Measurements from ENCODE around the gene IFT25.

IFT25 gene

GRCh38 chr1:53948291-53948690 lies 2.8 kb upstream of the IFT25 start:
- ChIA-PET CTCF (interaction anchor here (0.6 to 5.7 kb wide), 11 partner anchors 8 to 355 kb away, joined by 3 to 56 read pairs (median 6); no protein-coding TSS in a partner anchor), POLR2A (interaction anchor here (0.6 to 0.7 kb wide), 2 partner anchors 11 to 66 kb away, joined by 3 read pairs; no protein-coding TSS in a partner anchor)
- Histone ChIP-seq H3K4me1 (ENCODE audit: control insufficient read depth, insufficient read depth, low read length) (peaks cover 5% of the 10 kb centered on the region; the same call in 1 of the 2 replicates), H3K27ac (ENCODE audit: extremely low read depth, low read depth, low read length) (no peak overlapping the region), H3K9me3 (ENCODE audit: control insufficient read depth, insufficient read depth, low read depth, low read length) (no peaks in the 10 kb centered on the region), H3K36me3 (ENCODE audit: control insufficient read depth in 2 of 2, insufficient read depth in 1 of 2, low read length in 2 of 2) (peaks cover 5 to 50% of the 10 kb centered on the region in 2 experiments), H3K4me3 (ENCODE audit: low read depth, low read length) (no peak overlapping the region)
- no peak for TF ChIP-seq ZFP69B (tag by site-specific recombination; IDR thresholded peaks at IDR 0.05)
- TF ChIP-seq ZNF324 (tag by site-specific recombination; IDR thresholded peaks at IDR 0.05) = no peak
- TF ChIP-seq ZNF10 (tag by site-specific recombination; IDR thresholded peaks at IDR 0.05) = no peak
- no peak for TF ChIP-seq ZNF221 (tag by site-specific recombination; IDR thresholded peaks at IDR 0.05; ENCODE audit: borderline replicate concordance)
- no peak for TF ChIP-seq REST (tag by site-specific recombination; IDR thresholded peaks at IDR 0.05)
- TF ChIP-seq RBAK (tag by site-specific recombination; IDR thresholded peaks at IDR 0.05) = no peak
- TF ChIP-seq ZNF48 (tag by site-specific recombination; IDR thresholded peaks at IDR 0.05) = no peak
- TF ChIP-seq GLIS2 (tag by site-specific recombination; IDR thresholded peaks at IDR 0.05) = no peak
- TF ChIP-seq ZNF24 (tag by site-specific recombination; IDR thresholded peaks at IDR 0.05) = no peak
- no peak for TF ChIP-seq KLF7 (tag by site-specific recombination; IDR thresholded peaks at IDR 0.05; ENCODE audit: borderline replicate concordance)
- TF ChIP-seq TRIM28 (IDR thresholded peaks at IDR 0.05; ENCODE audit: borderline replicate concordance, low read length) = no peak
- no peak for TF ChIP-seq ZNF777 (tag by site-specific recombination; IDR thresholded peaks at IDR 0.05; ENCODE audit: borderline replicate concordance)
- TF ChIP-seq ZNF791 (tag by site-specific recombination; IDR thresholded peaks at IDR 0.05) = no peak
- no peak for TF ChIP-seq KLF1 (tag by site-specific recombination; IDR thresholded peaks at IDR 0.05)

DNA sequence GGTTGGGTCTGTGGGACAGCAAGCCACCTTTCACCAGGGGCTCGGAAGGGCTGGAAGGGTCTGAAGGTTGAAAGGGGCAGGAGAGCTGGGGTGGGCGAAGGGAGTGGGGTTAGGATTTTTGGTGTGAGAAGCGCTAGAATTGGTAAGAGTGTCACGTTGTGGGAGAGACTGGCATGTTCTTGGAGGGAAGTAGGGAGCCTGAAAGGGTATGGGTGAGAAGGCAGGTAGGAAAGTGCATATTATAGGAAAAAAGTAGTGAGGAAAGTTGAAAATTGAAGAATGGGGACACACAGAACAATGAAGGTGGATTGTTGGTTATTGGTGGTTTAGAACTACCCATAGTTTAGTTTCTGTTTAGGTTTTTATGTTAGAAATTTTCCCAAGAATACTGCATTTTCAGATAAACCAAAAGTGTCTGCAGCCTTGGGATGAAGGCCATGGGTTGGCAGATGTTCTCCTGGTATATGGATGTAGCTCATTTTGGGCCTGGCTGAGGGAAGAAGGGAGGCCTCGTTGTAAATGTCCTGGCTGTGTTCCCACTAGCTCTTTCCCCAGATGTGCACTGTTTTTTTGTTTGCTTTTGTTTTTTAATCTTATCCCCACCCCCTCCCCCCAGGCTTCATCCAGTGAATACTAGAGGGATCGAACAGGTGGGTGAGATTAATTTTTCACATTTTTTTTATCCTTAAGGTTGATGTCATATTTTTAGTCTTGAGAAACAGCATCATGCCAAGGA lies 1.8 kb upstream of the IFT25 start:
- H3K4me3 ChIP-seq (ENCODE audit: low read depth, low read length) = peak overlapping the region; percentile 98
- H3K4me1 ChIP-seq (ENCODE audit: control insufficient read depth, insufficient read depth, low read length) = peaks cover 5% of the 10 kb centered on the region; the same call in 1 of the 2 replicates
- H3K36me3 ChIP-seq (ENCODE audit: control insufficient read depth in 2 of 2, insufficient read depth in 1 of 2, low read length in 2 of 2) = peaks cover 0 to 45% of the 10 kb centered on the region in 2 experiments; a peak in 2 of 3 replicates
- no peak overlapping the region; the same call in 1 of the 2 replicates for H3K27ac ChIP-seq (ENCODE audit: extremely low read depth, low read depth, low read length)
- ChIA-PET CTCF (interaction anchor here (0.6 to 5.7 kb wide), 14 partner anchors 9 to 354 kb away, joined by 3 to 56 read pairs (median 6); no protein-coding TSS in a partner anchor), POLR2A (interaction anchor here (0.6 kb wide), 1 partner anchor 8 kb away, joined by 5 read pairs; no protein-coding TSS in a partner anchor)
- no peaks in the 10 kb centered on the region for H3K9me3 ChIP-seq (ENCODE audit: control insufficient read depth, insufficient read depth, low read depth, low read length)
- peak; percentile 77 for TF ChIP-seq SCRT2 (tag by site-specific recombination; IDR thresholded peaks at IDR 0.05)
- no peak for TF ChIP-seq ZNF585B (tag by site-specific recombination; IDR thresholded peaks at IDR 0.05)
- no peak for TF ChIP-seq ZNF24 (tag by site-specific recombination; IDR thresholded peaks at IDR 0.05)
- TF ChIP-seq ZBTB44 (tag by site-specific recombination; IDR thresholded peaks at IDR 0.05) = no peak
- no peak for TF ChIP-seq SCRT1 (tag by site-specific recombination; IDR thresholded peaks at IDR 0.05; ENCODE audit: borderline replicate concordance)
- TF ChIP-seq ZNF366 (tag by site-specific recombination; conservative IDR thresholded peaks at IDR 0.05) = peak; percentile 36; the same call in 1 of the 2 replicates
- TF ChIP-seq ZNF335 (tag by site-specific recombination; conservative IDR thresholded peaks at IDR 0.05) = no peak
- TF ChIP-seq ZNF266 (tag by site-specific recombination; IDR thresholded peaks at IDR 0.05; ENCODE audit: low read depth) = no peak
- TF ChIP-seq, protein P1, sequence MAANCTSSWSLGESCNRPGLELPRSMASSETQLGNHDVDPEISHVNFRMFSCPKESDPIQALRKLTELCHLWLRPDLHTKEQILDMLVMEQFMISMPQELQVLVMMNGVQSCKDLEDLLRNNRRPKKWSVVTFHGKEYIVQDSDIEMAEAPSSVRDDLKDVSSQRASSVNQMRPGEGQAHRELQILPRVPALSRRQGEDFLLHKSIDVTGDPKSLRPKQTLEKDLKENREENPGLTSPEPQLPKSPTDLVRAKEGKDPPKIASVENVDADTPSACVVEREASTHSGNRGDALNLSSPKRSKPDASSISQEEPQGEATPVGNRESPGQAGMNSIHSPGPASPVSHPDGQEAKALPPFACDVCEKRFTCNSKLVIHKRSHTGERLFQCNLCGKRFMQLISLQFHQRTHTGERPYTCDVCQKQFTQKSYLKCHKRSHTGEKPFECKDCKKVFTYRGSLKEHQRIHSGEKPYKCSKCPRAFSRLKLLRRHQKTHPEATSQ (tag by site-specific recombination; IDR thresholded peaks at IDR 0.05) = no peak
- 0 out of 2 replicates have a peak, but pooled peaks have one; percentile 1 for TF ChIP-seq ZNF623 (tag by site-specific recombination; IDR thresholded peaks at IDR 0.05)
- no peak for TF ChIP-seq ZBTB26 (tag by site-specific recombination; optimal IDR thresholded peaks at IDR 0.05)
- peak; percentile 30; the same call in 1 of the 2 replicates for TF ChIP-seq ZBTB20 (tag by site-specific recombination; IDR thresholded peaks at IDR 0.05)

Measured in HEK293 (cell line).